ENCODE results near the gene NINJ2. TPM values are rescaled to one million over a fixed set of nuclear protein-coding genes. Genes with fewer than 3 reads are reported as not detected.

NINJ2 gene
- total and polyA plus RNA-seq, 4 donors, result 5.8 to 28.4 (median 14.3) TPM

GRCh38 chr12:571795-572531 is 91.3 kb downstream of the NINJ2 start:
- Histone ChIP-seq H3K9me3 (ENCODE audit: control insufficient read depth in 4 of 4, insufficient read depth in 3 of 4, low read length in 3 of 4) (no peaks in the 10 kb centered on the region), H3K4me3 (no peak overlapping the region), H3K36me3 (ENCODE audit: control insufficient read depth in 4 of 4, insufficient read depth in 4 of 4, low read length in 4 of 4) (no peaks in the 10 kb centered on the region), H3K27ac (ENCODE audit: low read depth in 1 of 2, low read length in 1 of 2) (peak overlapping the region; percentile 61 to 95), H3K9ac (ENCODE audit: insufficient read depth in 1 of 2, low read length in 2 of 2) (no peak overlapping the region), H3K4me1 (ENCODE audit: control insufficient read depth in 5 of 5, insufficient read depth in 5 of 5, low read length in 5 of 5) (peaks cover 0 to 35% (median 11%) of the 10 kb centered on the region in 5 donors), H3K27me3 (ENCODE audit: control insufficient read depth in 3 of 3, insufficient read depth in 3 of 3, low read length in 2 of 3) (no peaks in the 10 kb centered on the region)
- TF ChIP-seq CTCF (IDR thresholded peaks at IDR 0.05; ENCODE audit: control extremely low read depth, extremely low read depth), result no peak
- no peak for DNase-seq
- no peak for ATAC-seq (ENCODE audit: insufficient read depth, low FRiP score)
- WGBS, 2 donors, result 83 to 88% methylated on average over 19 of the region's 19 CpGs

- no peak overlapping the region for H3K4me3 ChIP-seq
- H3K9me3 ChIP-seq (ENCODE audit: control insufficient read depth in 4 of 4, insufficient read depth in 3 of 4, low read length in 3 of 4), result no peaks in the 10 kb centered on the region
- peak overlapping the region; percentile 91 to 95 for H3K27ac ChIP-seq (ENCODE audit: low read depth in 1 of 2, low read length in 1 of 2)
- WGBS, 2 donors, result 54 to 77% methylated on average over 21 to 22 of the region's 22 CpGs
- DNase-seq (peak; percentile 78 to 93 (median 89)), ATAC-seq (ENCODE audit: insufficient read depth, low FRiP score) (peak; percentile 6)
- H3K36me3 ChIP-seq (ENCODE audit: control insufficient read depth in 4 of 4, insufficient read depth in 4 of 4, low read length in 4 of 4), result no peaks in the 10 kb centered on the region
- no peak overlapping the region for H3K9ac ChIP-seq (ENCODE audit: insufficient read depth in 1 of 2, low read length in 2 of 2)
- H3K4me1 ChIP-seq (ENCODE audit: control insufficient read depth in 5 of 5, insufficient read depth in 5 of 5, low read length in 5 of 5), result peaks cover 0 to 32% (median 11%) of the 10 kb centered on the region in 5 donors
- TF ChIP-seq CTCF (IDR thresholded peaks at IDR 0.05; ENCODE audit: control extremely low read depth, extremely low read depth), result no peak
- H3K27me3 ChIP-seq (ENCODE audit: control insufficient read depth in 3 of 3, insufficient read depth in 3 of 3, low read length in 2 of 3), result no peaks in the 10 kb centered on the region
Measured at GRCh38 chr12:570921-571794, 92.1 kb downstream of the NINJ2 start.

- no peak for TF ChIP-seq CTCF (IDR thresholded peaks at IDR 0.05; ENCODE audit: control extremely low read depth, extremely low read depth)
- DNase-seq (peak; percentile 67 to 76 (median 67)), ATAC-seq (ENCODE audit: insufficient read depth, low FRiP score) (peak; percentile 84)
- Histone ChIP-seq H3K36me3 (ENCODE audit: control insufficient read depth in 4 of 4, insufficient read depth in 4 of 4, low read length in 4 of 4) (no peaks in the 10 kb centered on the region), H3K9ac (ENCODE audit: insufficient read depth in 1 of 2, low read length in 2 of 2) (no peak overlapping the region), H3K27ac (ENCODE audit: low read depth in 1 of 2, low read length in 1 of 2) (peak overlapping the region; percentile 91 to 95), H3K27me3 (ENCODE audit: control insufficient read depth in 3 of 3, insufficient read depth in 3 of 3, low read length in 2 of 3) (no peaks in the 10 kb centered on the region), H3K4me1 (ENCODE audit: control insufficient read depth in 5 of 5, insufficient read depth in 5 of 5, low read length in 5 of 5) (peaks cover 0 to 27% (median 8%) of the 10 kb centered on the region in 5 donors), H3K4me3 (peak overlapping the region; percentile 6), H3K9me3 (ENCODE audit: control insufficient read depth in 4 of 4, insufficient read depth in 3 of 4, low read length in 3 of 4) (no peaks in the 10 kb centered on the region)
- 39 to 64% methylated on average over 21 to 22 of the region's 22 CpGs for WGBS, 2 donors
Measured at GRCh38 chr12:570435-570920, 92.8 kb downstream of the NINJ2 start.

Measured in lung (tissue), 12 donors.